ENCODE results near the gene GJC1.

DNA sequence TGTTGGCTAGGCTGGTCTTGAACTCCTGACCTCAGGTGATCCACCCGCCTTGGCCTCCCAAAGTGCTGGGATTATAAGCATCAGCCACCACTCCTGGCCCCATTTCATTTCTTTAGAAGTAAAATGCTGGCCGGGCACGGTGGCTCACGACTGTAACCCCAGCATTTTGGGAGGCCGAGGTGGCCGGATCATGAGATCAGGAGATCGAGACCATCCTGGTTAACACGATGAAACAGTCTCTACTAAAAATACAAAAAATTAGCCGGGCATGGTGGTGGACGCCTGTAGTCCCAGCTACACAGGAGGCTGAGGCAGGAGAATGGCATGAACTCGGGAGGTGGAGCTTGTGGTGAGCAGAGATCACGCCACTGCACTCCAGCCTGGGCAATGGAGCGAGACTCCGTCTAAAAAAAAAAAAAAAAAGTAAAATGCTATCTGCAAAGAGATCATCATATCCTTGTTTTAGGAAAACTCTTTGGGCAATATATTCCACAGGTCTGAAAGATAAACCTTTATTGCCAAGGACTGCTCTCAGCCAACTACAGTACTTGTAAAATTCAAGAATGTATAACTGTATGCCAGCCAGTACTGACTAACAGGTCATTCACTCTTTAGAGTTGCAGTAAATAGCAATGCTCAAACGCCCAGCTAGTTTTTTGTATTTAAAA lies 3.8 kb downstream of the GJC1 start:
- TF ChIP-seq POLR2A (IDR thresholded peaks at IDR 0.05; ENCODE audit: low read depth, low read length) (no peak), TAF1 (IDR thresholded peaks at IDR 0.05; ENCODE audit: borderline replicate concordance, low read depth, low read length) (no peak), POLR2AphosphoS5 (IDR thresholded peaks at IDR 0.05; ENCODE audit: low read depth, low read length) (no peak)

Data from GM12892 (cell line).